Measurements from ENCODE around the gene ELP5.

ELP5 gene

DNA sequence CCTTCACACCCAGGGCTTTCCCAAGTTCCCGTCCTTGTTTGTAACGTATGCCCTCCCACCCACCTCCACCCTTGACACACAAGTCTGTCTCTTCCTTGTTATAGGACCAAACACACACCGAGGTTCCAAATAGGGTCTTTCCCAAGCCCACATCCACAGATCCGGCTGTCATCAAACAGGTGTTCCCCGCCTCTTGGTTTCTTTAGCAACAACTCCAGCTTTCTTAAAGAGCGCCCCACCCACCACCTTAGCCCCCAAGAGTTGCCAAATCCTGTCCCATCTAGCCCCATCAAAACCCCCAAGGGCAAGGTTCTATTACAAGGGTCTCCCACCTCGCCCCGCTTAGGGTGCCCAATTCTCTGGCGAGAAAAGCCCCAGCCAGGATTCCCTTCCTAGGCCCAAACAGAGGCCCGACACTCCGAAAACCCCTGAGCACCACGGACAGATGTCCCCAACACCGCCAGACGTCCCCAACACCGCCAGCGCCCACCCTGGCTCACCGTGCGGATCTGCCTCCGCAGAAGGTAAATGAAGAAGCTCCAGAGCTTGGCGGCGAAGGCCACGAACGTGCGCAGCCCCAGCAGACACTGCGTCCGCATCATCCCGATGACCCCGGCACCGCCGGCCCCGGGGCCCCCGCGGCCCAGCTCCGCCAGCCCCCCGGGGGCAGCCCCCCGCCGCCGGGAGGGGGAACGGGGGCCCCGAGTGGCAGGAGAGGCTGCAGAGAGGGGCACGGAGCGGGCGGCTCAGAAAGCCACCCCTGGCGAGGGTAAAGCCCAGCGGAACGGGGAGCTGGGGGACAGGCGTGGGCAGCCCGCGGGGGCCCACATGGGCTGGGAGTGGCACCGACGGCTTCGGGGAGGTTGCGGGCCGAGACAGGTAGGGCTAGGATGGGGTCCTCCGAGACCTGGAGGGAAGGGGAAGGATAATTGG is 1.1 kb upstream of the ELP5 start:
- no peak for DNase-seq (ENCODE audit: insufficient read length, low spot score)
- FAIRE-seq = no peak

DNA sequence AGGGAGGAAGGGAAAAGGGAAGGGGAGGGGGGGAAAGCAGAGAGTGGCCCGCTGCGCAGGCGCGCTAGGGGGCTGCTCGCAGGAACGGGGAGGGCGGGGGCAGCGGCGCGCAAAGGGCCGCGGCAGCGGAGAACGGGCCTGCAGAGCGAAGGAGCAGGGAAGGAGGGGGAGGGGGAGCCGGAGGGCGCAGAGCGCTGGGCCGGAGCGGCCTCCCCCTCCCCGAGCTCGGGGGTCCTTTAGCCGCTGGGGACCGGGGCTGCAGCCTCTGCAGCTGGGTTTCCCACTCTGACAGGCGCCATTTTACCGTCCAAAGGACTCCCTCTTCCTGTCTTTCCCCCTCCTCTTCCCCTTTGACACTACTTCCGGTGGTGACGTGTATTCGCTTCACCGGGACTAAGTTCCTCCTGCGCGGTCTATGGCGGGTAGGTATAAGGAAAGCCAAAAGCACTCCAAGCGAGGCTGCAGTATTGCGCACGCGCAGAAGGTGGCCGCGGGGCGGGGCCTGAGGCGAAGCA is 297 bp upstream of the ELP5 start, which contains the start of gene CTDNEP1:
TSS of gene CTDNEP1 (minus strand) at position 74 of the 515 bp plus-strand sequence. CDS start 438 bp downstream, outside the sequence.
- peak; percentile 99 for DNase-seq (ENCODE audit: insufficient read length, low spot score)
- peak; percentile 99 for FAIRE-seq

DNA sequence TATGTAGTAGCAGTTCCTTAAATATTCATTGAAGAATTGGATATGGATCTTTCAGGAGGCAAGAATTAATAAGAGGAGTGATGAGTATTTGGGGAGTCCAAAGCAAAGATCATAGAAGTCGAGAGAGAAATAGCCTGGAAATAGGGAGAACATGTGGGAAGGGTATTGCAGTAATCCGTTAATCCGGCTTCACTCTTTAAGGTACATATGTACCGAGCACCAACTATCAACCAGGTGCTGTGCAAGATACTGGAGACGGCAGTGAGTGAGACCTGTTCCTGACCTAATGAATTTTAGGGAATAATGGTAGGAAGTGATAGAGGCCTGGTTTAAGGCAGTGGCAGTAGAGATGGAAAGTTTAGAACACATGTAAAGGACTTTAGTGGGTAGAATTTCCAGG is 1.1 kb downstream of the ELP5 start:
- DNase-seq (ENCODE audit: insufficient read length, low spot score) (no peak), FAIRE-seq (no peak)

DNA sequence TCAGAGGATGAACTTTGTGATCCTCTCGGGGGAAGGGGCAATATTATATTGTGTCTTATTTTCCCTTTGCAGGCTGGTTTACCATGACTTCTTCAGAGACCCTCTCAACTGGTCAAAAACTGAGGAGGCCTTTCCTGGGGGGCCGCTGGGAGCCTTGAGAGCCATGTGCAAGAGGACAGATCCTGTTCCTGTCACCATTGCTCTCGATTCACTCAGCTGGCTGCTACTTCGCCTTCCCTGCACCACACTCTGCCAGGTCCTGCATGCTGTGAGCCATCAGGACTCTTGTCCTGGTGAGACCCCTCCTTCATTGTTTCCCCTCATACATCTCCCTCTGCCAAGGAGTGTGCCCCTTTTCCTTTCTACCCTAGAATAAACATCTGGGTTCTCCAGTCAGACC is 2.5 kb downstream of the ELP5 start:
- DNase-seq (ENCODE audit: insufficient read length, low spot score) (no peak), FAIRE-seq (no peak)

DNA sequence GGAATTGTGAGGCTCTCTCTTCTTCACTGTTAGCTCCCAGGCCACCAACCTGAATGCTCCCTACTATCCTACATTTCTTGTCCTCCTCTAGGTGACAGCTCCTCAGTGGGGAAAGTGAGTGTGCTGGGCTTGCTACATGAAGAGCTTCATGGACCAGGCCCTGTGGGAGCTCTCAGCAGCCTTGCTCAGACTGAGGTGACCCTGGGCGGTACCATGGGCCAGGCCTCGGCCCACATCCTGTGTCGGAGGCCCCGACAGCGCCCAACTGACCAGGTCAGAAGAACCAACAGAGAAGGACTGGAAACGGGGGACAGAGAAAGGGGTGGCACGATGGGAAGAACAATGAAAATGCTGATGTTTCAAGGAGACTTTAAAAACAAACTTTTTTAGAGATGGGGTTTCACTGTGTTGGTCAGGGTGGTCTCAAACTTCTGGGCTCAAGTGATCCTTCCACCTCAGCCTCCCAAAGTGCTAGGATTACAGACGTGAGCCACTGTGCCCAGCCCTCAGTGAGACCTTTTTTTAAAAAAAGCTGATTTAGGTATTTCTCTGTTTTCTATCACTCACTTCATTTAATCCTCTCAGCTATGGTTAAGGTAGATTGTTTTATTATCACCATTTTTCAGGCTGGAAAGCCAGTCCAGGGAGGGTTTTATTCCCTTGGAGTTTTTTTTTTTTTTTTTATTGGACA is 4.9 kb downstream of the ELP5 start:
- no peak for FAIRE-seq
- DNase-seq (ENCODE audit: insufficient read length, low spot score) = no peak

DNA sequence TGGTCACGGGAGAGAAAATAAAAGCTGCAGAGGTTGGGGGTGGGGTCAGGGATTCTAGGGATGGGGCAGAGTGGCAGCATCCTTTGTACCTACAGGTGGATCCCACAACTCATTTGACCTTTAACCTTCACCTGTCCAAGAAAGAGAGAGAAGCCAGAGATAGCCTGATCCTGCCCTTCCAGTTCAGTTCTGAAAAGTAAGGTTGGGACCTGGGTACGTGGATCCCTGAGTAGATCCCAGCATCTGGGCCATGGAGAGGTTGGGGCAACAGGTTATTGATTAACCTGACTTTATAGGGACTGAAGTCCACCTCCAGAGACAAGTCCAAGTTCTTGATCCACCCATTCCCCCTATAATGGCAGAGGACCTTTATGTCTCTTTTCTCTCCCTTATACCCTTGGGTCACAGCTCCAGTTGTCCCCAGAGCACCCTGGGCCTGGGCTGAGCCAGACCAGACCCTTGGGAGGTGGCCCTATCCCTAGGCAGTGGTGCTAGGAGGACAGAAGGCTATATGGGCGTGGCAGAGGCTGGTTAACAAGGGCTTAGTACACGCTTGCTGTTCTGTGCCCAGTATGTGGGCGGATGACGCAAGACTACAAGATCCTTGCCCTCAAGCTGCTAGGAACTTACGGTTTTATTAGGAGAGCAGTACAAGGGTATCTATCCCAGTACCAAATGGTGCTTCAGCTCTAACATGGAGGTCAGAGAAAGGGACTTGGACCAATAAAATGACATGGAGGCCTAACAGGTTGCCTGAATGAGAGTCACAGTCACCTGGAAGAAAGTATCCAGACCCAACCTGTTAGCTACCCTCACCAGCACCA is 6.9 kb downstream of the ELP5 start:
- DNase-seq (ENCODE audit: insufficient read length, low spot score) (no peak), FAIRE-seq (no peak)

DNA sequence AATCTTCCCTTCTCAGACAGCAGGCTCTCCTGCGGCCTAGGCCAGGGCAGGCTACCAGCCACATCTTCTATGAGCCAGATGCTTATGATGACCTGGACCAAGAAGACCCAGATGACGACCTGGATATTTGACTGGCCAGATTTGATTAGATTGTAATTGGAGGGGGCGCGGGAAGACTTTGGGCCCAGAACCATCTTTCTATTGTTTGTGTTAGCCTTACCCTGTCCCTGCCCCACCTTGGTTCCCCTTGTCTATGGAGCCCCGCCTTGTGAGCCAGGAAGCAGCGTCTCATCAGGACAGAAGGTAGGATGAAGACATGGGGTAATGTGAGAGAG is 7.5 kb downstream of the ELP5 start:
- FAIRE-seq (no peak), DNase-seq (ENCODE audit: insufficient read length, low spot score) (no peak)

DNA sequence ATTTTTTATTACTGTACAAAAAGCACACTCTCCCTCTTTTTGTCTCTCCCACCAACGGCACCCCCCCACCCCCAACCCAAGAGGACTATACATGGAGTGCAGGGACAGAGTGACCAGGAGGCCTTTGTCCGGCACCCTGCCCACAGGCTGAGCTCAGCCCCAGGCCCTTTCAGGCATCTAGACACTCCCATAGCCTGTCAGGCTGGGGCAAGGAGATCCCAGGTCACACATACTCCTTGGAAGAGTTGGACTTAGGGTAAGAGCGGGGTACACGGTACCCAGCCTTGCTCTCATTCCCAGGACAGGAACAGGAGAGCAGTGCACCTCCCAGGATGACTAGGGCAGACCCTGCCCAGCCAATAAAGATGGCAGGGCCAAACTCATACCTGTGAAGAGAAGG is 8.1 kb downstream of the ELP5 start:
- FAIRE-seq (no peak), DNase-seq (ENCODE audit: insufficient read length, low spot score) (no peak)

DNA sequence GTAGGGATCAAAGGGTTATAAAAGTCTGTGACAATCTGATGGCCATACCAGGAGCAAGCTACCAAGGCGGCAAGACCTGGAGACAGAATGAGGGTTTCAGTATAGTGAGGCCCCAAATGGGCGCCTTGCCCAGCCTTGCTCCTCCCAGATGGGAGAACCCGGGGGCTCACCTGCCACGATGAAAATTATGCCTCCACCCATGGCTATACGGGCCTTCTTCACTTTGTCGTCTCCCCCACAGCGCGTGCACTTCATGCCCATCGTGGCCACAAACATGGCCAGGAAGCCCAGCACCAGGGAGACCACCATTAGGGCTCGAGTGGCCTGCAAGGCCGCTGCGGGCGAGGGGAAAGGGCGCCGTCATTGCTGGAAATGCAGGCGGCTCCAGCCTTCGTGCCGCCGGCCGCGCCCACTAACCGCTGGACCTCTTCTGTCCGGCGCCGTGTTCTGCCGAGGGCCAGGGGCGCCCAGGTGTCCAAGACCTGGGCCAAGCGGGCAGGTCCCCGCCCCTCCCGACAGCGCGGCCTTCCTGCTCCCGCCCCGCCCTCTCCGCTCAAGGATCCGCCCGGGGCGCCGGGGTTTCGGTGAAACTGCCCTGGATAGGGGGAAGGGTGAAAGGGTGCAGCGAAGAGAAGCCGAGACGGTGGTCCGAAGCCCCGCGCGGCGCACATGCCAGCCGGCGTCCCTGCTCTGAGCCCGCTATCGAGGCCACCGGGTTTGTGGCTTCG is 8.8 kb downstream of the ELP5 start:
- DNase-seq (ENCODE audit: insufficient read length, low spot score) (no peak), FAIRE-seq (no peak)

DNA sequence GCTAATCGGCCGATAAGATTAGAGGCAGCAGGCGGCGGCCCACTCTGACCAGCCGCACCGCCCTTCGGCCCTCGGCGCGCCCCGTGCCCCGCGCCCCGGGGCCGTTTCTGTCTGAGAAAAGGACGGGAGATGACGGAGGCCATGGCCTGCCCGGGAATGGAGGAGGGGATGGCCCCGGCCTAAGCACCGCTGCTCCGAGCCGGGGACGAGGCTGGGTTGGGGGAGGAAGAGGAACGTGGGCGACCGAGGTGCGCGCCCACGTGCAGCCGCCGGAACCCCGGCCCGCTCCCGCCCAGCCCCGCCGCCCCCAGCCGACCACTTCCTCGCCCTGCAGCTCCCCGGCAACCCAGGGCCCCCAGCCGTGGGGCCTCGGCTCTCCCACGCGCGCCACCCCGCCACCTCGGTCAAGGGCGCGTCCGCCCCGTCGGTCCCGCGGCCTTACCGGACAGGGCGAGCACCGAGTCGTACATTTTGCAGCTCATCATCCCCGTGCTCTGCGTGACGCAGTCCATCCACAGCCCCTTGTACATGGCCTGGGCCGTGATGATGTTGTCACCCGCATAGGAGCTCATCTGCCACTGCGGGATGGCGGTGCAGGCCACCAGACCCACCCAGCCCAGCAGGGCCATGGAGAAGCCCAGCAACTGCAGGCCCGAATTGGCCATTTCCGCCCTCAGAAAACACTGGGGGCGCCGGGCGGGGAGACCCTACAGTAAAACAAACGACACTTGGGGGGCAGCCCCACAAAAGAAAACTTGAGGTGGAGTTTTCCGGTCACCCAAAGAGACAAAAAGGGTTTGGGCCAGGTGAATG is 9.6 kb downstream of the ELP5 start:
- no peak for DNase-seq (ENCODE audit: insufficient read length, low spot score)
- no peak for FAIRE-seq

DNA sequence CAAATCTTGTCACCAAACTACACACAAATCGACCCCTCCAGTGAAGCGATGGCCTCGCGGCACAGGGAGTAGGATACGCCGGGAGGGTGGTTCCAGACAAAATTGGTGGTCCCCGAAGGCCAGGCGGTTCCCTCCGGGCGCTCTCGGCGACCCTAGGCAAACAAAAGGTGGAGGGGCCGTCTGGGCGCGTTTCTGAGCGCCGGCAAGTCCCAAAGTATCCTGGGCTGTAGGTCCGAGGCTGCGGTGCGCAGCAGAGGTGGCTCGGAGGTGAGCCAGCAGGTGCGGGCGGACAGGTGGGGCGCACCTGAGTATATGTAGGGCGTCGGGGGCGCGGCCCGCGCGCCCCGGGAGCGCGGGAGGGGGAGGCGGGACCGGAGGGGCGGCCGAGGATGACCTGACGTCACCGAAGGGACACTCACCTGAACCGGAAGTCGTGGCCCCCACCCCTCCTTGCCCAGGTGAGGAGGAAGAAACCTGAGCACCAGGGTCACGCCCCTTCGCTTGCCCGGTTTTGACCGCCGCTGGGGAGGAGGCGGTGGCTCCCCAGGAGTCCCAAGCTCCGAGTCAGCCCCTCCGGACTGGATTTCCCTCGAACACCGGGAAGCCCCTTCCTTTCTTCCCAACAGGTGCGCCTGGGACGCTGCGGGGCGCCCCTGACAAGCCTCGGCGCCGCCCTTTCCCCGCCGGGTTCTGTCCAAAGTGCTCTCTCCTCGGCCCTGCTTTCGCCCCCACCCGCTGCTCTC is 10.3 kb downstream of the ELP5 start, which contains the start of gene CLDN7:
TSS of gene CLDN7 (minus strand) at position 287 of the 743 bp plus-strand sequence. CDS start 435 bp downstream, outside the sequence.
- no peak for FAIRE-seq
- DNase-seq (ENCODE audit: insufficient read length, low spot score) = no peak

DNA sequence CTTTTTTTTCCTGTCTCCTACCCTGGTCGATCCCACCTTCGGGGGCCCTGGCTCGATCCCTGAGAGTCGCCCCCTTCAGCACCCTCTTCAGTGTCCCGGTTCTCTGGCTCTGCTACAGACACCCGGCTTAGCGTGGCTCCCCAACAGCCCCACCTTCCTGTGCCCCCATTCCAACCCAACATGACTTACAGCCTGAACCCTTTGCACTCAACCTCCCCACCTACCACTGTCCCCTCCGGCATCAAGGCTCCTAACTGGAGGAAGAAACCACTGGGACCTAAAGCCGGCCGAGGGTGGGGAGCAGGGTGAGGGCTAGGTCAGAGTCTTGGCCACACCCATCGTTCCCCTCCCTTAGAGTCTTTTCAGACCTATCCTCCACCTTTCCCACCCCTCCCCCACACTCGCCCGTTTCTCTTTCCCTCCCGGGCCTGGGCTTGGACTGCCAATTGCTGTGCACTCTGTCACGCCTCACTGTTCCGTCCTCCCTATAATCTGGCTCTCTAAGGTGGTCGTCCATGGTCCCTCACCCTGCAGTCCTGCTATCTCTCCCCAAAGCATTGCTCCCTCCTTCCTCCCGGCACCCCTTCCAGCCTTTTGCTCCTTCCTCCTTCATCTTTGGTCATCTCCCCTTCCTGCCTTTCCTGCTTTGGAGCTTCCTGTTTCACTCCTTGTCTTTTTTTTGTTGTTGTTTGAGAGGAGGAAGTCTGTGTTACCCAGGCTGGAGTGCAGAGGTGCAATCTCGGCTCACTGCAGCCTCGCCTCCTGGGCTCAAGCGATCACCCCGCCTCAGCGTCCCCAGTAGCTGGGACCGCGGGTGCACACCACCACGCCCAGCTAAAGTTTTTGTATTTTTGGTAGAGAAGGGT is 11.2 kb downstream of the ELP5 start:
- no peak for DNase-seq (ENCODE audit: insufficient read length, low spot score)
- FAIRE-seq = peak; percentile 84

DNA sequence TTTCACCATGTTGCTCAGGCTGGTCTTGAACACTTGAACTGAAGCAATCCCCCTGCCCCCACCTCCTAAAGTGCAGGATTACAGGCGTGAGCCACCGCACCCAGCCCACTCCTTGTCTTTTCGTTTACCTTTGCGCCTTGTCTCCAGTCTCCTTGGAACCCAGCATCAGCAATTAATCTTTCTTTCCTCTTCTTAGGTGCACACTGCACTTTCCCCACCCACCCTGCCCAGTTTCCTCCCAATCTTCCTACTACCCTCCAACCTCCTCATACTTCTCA is 11.7 kb downstream of the ELP5 start:
- FAIRE-seq (no peak), DNase-seq (ENCODE audit: insufficient read length, low spot score) (no peak)

DNA sequence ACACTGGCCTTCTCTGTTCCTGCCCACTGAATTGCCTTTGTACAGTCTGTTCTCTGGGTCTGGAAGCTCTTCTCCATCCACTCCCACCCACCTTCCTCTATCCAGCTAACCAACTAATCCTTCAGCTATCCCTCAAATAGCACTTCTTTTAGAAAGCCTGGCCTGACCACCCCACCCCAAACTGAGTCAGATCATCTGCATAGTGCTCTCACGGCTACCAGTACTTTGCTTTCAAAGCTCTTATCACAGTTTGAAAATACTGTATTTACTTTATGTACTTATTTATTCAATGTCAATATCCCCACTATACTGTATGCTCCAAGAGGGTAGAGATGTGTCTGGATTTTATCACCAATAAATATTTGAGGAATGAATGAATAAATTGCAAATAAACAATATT is 14.8 kb downstream of the ELP5 start:
- DNase-seq (ENCODE audit: insufficient read length, low spot score) (no peak), FAIRE-seq (no peak)

DNA sequence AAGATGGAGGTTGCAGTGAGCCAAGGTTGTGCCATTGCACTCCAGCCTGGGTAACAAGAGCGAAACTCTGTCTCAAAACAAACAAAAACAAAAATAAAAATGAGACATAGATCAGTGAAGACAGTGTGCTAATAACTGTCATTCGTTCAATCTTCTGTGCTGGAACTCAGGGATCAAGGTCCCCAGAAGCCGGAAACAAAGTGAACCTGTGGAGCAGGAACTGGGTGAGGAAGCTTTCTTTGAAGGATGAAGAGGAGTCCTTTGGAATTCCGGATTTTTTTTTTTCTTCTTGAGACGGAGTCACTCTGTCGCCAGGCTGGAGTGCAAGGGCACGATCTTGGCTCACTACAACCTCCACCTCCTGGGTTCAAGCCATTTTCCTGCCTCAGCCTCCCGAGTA is 27.4 kb downstream of the ELP5 start:
- FAIRE-seq (no peak), DNase-seq (ENCODE audit: insufficient read length, low spot score) (no peak)

DNA sequence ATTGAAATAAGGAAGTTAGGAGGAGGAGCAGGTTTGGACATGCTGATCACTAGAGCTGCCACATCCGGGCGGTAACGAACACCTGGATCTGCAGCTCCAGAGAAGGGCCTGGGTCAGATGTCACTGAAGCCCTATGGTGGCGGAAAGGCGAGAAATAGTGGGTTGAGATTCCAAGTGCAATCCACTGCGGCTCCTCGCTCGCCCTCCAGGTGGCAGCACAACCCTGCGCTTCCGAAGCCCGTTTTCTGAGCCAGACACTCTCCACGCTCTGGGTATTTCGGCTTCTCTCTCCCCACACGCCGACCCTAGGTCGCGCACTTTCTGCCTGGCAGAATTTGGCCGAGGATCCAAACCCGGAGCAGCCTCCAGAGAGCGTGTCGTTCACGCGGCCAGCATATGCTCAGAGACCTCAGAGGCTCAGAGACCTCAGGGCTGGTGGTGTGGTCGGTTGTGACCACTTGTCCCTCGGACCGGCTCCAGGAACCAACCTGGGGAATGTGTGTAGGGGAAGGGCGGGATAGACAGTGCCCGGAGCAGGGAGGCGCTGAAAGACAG is 28.6 kb downstream of the ELP5 start:
- FAIRE-seq = peak; percentile 87
- peak; percentile 88 for DNase-seq (ENCODE audit: insufficient read length, low spot score)

DNA sequence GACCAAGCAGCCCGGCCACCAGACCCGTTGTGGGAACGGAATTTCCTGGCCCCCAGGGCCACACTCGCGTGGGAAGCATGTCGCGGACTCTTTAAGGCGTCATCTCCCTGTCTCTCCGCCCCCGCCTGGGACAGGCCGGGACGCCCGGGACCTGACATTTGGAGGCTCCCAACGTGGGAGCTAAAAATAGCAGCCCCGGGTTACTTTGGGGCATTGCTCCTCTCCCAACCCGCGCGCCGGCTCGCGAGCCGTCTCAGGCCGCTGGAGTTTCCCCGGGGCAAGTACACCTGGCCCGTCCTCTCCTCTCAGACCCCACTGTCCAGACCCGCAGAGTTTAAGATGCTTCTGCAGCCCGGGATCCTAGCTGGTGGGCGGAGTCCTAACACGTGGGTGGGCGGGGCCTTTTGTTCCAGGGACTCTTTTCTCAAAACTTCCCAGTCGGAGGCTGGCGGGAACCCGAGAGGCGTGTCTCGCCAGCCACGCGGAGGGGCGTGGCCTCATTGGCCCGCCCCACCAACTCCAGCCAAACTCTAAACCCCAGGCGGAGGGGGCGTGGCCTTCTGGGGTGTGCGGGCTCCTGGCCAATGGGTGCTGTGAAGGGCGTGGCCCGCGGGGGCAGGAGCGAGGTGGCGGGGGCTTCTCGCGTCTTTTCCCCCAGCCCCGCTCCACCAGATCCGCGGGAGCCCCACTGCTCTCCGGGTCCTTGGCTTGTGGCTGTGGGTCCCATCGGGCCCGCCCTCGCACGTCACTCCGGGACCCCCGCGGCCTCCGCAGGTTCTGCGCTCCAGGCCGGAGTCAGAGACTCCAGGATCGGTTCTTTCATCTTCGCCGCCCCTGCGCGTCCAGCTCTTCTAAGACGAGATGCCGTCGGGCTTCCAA is 29.3 kb downstream of the ELP5 start, which contains the start of gene SLC2A4:
TSS of gene SLC2A4 (plus strand) at position 645 of the 879 bp plus-strand sequence. CDS start at position 862, 217 bp downstream.
- FAIRE-seq (peak; percentile 86), DNase-seq (ENCODE audit: insufficient read length, low spot score) (peak; percentile 97)
